Loucy (cell line): ENCODE data around the gene RERE.

Source experiments
- CTCF ChIP-seq: fragments of 200-600 bp; sonication (generic); conservative IDR thresholded peaks from 2 replicates; pipeline ENCODE4 v1.5.1; 2014; ENCODE audit warnings: mild to moderate bottlenecking, antibody characterized with exemption, low read length
- EZH2phosphoT487 ChIP-seq: fragments of 200-600 bp; IDR thresholded peaks from 2 replicates; pipeline ENCODE4 v1.6.1; 2018; ENCODE audit warnings: antibody characterized with exemption, mild to moderate bottlenecking, moderate library complexity, borderline replicate concordance

- TF ChIP-seq CTCF (no peak), EZH2phosphoT487 (no peak)
These were observed 95.6 kb downstream of the RERE start for GRCh38 chr1:8721679-8722324.
